GM21447 (cell line): Measurements from ENCODE around the gene COQ3.

Experiments
- ATAC-seq: cut with Tn5 transposase; IDR thresholded peaks from one replicate; pipeline ENCODE4 v1.9.1; 2021; ENCODE audit not compliant: unreplicated experiment

The COQ3 gene

GRCh38 chr6:99393698-99394531 lies at the start of gene COQ3:
COQ3 (minus strand) TSS chr6:99394195; CDS start chr6:99394179, 16 bp downstream.
- ATAC-seq: peak; percentile 74

- peak; percentile 84 for ATAC-seq
Measured at GRCh38 chr6:99434702-99435530, 40.9 kb upstream of the COQ3 start.

- no peak for ATAC-seq
Measured at GRCh38 chr6:99432877-99433276, 38.9 kb upstream of the COQ3 start.

GRCh38 chr6:99431901-99432300 lies 37.9 kb upstream of the COQ3 start:
- ATAC-seq: no peak

GRCh38 chr6:99427988-99428387 lies 34.0 kb upstream of the COQ3 start:
- ATAC-seq: no peak

GRCh38 chr6:99426451-99426757 lies 32.4 kb upstream of the COQ3 start:
- no peak for ATAC-seq

- ATAC-seq: peak; percentile 55
Measured at GRCh38 chr6:99425647-99426450, 31.9 kb upstream of the COQ3 start.

- ATAC-seq: peak; percentile 88
Measured at GRCh38 chr6:99424761-99425646, 31.0 kb upstream of the COQ3 start, which contains the start of gene PNISR. PNISR (minus strand) TSS chr6:99425308; CDS start chr6:99414659, 10,649 bp downstream.

GRCh38 chr6:99424022-99424421 lies 30.0 kb upstream of the COQ3 start:
- ATAC-seq: no peak

- no peak for ATAC-seq
Measured at GRCh38 chr6:99422912-99423311, 28.9 kb upstream of the COQ3 start.

- ATAC-seq: peak; percentile 88
Measured at GRCh38 chr6:99416892-99417767, 23.1 kb upstream of the COQ3 start.

GRCh38 chr6:99416226-99416625 lies 22.2 kb upstream of the COQ3 start:
- no peak for ATAC-seq

GRCh38 chr6:99415446-99415845 lies 21.5 kb upstream of the COQ3 start:
- no peak for ATAC-seq

- ATAC-seq: no peak
Measured at GRCh38 chr6:99412065-99412464, 18.1 kb upstream of the COQ3 start.

GRCh38 chr6:99409672-99410071 lies 15.7 kb upstream of the COQ3 start:
- no peak for ATAC-seq

- ATAC-seq: no peak
Measured at GRCh38 chr6:99407076-99407475, 13.1 kb upstream of the COQ3 start.

- ATAC-seq: no peak
Measured at GRCh38 chr6:99402448-99402847, 8.5 kb upstream of the COQ3 start.

- no peak for ATAC-seq
Measured at GRCh38 chr6:99397287-99397686, 3.3 kb upstream of the COQ3 start.

- ATAC-seq: peak; percentile 18
Measured at GRCh38 chr6:99393366-99393697, 663 bp downstream of the COQ3 start.
